Adrenal gland (tissue), 12 donors: ENCODE measurements around the gene ADM5. TPM values are rescaled to one million over a fixed set of nuclear protein-coding genes. Genes with fewer than 3 reads are reported as not detected.

Experiments used
- DNase-seq, 7 donors: peaks; one replicate each; pipeline ENCODE4 v3.0.0-alpha.2; 2019 to 2020
- H3K27ac ChIP-seq, 5 donors: fragments of 200-600 bp; sonication (generic) in 4 of 5; 1 replicate in 3 of 5; 2 replicates in 2 of 5; pipeline versions ENCODE4 v1.5.1 to v1.8.0; 2016 to 2020; ENCODE audit warnings: mild to moderate bottlenecking in 1 of 5
- H3K27me3 ChIP-seq: fragments of 200-600 bp; 2 replicates; pipeline ENCODE4 v1.8.0; 2021
- H3K36me3 ChIP-seq, 2 donors: fragments of 200-600 bp; replicated peaks in 1 of 2; 1 replicate in 1 of 2; 2 replicates in 1 of 2; pipeline versions ENCODE4 v1.5.1 to v1.8.0; 2018 to 2022
- H3K4me1 ChIP-seq, 2 donors: fragments of 200-600 bp; replicated peaks in 1 of 2; 1 replicate in 1 of 2; 2 replicates in 1 of 2; pipeline versions ENCODE4 v1.5.1 to v1.8.0; 2018 to 2021
- H3K4me3 ChIP-seq, 4 donors: fragments of 200-600 bp; sonication (generic) in 3 of 4; one replicate each; pipeline ENCODE4 v1.5.1; 2016 to 2018
- H3K9me3 ChIP-seq, 3 donors: fragments of 200-600 bp; sonication (generic) in 1 of 3; replicated peaks in 1 of 3; 1 replicate in 2 of 3; 2 replicates in 1 of 3; pipeline versions ENCODE4 v1.5.1 to v1.8.0; 2016 to 2021
- POLR2A ChIP-seq, 2 donors: fragments of 450-650 bp; IDR thresholded peaks; one replicate each; pipeline ENCODE4 v1.6.1; 2017; ENCODE audit warnings: antibody characterized with exemption in 2 of 2, mild to moderate bottlenecking in 2 of 2, moderate library complexity in 1 of 2
- WGBS, 4 donors: extraction: QIAGEN DNeasy Blood & Tissue Kit in 2 of 4; methylation state at CpG; one replicate each; pipeline versions ENCODE4 v1.1.5 to v1.1.7; 2013 to 2017; 5-methylcytosine and 5-hydroxymethylcytosine counted together
- intact Hi-C, 2 donors: fragments of 100-400 bp; cut with DNase I; formaldehyde crosslinking; loops; one replicate each; pipeline versions ENCODE4 v1.14.1 to v1.15.0; 2022 to 2023
- polyA plus RNA-seq, 3 donors: library from polyadenylated mRNA; stranded (reverse); fragments of 200-250 nt in 2 of 3; fragments of 350-450 nt in 1 of 3; fragmentation: Illumina TruSeq in 1 of 3; extraction: RNeasy Lipid Tissue Mini Kit (QIAGEN cat#74804) in 1 of 3; gene quantifications; one replicate each; pipeline ENCODE4 v1.2.3, GENCODE V29; 2013 to 2014
- total RNA-seq, 9 donors: library from RNA; depleted of rRNA in 4 of 9; stranded (reverse); fragments of >200 nt in 4 of 9; fragments of 120-200 nt in 1 of 9; fragmentation: NEBNext Ultra II Directional in 1 of 9; extraction: Animal tissue kit (Norgen Biotek cat#: 25700) in 1 of 9; gene quantifications; one replicate each; pipeline versions ENCODE4 v1.1.0 to v1.2.4, GENCODE V29; 2013 to 2023
- TF ChIP-seq, protein P1 (sequence below), 6 experiments: fragments of 450-650 bp in 4 of 6; fragments of 200-600 bp in 2 of 6; sonication (generic) in 1 of 6; IDR thresholded peaks; 1 replicate in 5 of 6; 2 replicates in 1 of 6; pipeline versions ENCODE4 v1.5.1 to v1.8.0; 2016 to 2021; ENCODE audit warnings: antibody characterized with exemption in 6 of 6, mild to moderate bottlenecking in 2 of 6, moderate library complexity in 1 of 6
- donor health status: healthy with polysubstance abuse.
- donor health status: Bipolar disorder and iron deficiency.
- donor health status: DM: yes; HTN: yes; CAD: no.
- donor health status: DM: no; HTN: no; CAD: no.
- donor health status: DM: no; HTN: no; CAD: no.
- donor health status: DM: yes; HTN: yes; CAD: no.

The ADM5 gene
- total and polyA plus RNA-seq, 12 donors, result 0.18 to 2.0 (median 0.61) TPM; not detected in 1

DNA sequence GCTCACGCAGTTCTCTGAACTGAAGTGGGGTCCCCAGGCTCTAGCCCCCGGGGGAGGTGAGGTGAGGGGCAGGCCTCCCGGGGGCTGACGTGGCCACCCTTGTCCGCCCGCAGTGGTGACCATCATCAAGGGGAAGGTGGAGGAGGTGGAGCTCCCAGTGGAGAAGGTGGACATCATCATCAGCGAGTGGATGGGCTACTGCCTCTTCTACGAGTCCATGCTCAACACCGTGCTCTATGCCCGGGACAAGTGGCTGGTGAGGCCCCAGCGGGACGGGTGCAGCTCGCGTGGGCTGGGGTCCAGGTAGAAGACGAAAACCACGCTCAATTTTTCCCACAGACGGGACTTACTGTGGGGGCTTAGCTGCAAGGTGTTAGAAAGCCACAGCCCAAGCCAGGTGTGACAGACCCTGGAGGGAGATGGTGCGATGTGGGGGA is 5.6 kb upstream of the ADM5 start:
- peaks cover 0 to 58% of the 10 kb centered on the region in 2 donors for H3K36me3 ChIP-seq
- H3K27me3 ChIP-seq, result no peaks in the 10 kb centered on the region
- H3K4me1 ChIP-seq, result peaks cover 22 to 35% of the 10 kb centered on the region in 2 donors
- H3K27ac ChIP-seq, result no peak overlapping the region
- intact Hi-C loops, result no loop called here
- H3K4me3 ChIP-seq, result no peak overlapping the region
- DNase-seq, result peak in 3 of 7 donors; percentile 27 to 54 (median 28)
- H3K9me3 ChIP-seq, result no peaks in the 10 kb centered on the region
- TF ChIP-seq, protein P1, sequence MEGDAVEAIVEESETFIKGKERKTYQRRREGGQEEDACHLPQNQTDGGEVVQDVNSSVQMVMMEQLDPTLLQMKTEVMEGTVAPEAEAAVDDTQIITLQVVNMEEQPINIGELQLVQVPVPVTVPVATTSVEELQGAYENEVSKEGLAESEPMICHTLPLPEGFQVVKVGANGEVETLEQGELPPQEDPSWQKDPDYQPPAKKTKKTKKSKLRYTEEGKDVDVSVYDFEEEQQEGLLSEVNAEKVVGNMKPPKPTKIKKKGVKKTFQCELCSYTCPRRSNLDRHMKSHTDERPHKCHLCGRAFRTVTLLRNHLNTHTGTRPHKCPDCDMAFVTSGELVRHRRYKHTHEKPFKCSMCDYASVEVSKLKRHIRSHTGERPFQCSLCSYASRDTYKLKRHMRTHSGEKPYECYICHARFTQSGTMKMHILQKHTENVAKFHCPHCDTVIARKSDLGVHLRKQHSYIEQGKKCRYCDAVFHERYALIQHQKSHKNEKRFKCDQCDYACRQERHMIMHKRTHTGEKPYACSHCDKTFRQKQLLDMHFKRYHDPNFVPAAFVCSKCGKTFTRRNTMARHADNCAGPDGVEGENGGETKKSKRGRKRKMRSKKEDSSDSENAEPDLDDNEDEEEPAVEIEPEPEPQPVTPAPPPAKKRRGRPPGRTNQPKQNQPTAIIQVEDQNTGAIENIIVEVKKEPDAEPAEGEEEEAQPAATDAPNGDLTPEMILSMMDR (IDR thresholded peaks at IDR 0.05), result no peak
- no peak for TF ChIP-seq POLR2A (IDR thresholded peaks at IDR 0.05)
- WGBS, 4 donors, result 87 to 93% (median 91%) methylated on average over 18 of the region's 18 CpGs

DNA sequence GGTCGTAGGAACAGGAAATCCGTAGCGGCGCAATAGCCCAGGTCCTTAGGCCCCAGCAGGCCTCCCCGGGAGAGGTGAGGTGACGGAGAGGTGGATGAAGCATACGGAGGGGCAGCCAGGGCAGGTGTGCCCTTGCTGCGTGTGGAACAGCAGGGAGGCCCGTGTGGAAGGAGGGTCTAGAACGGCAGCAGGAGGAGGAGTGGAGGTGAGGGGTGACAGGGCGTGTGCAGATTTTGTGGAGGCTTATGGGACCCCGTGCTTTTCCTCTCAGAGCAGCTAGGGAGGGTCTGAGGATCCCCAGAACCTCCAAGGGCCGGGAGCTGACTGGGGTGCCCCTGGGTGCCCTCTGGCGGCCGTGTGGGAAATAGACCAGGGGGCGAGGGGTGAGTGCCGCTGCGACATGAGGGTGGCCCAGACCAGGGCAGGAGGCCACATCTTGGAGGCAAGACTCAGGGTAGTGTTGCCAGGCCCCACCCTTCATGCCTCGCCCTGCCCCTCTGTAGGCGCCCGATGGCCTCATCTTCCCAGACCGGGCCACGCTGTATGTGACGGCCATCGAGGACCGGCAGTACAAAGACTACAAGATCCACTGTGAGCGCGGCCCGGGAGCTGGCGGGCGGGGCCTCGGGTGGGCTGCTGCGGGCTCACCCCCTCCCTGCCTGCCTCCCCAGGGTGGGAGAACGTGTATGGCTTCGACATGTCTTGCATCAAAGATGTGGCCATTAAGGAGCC is 5.0 kb upstream of the ADM5 start:
- Histone ChIP-seq H3K4me3 (no peak overlapping the region), H3K9me3 (no peaks in the 10 kb centered on the region), H3K4me1 (peaks cover 22 to 31% of the 10 kb centered on the region in 2 donors), H3K27ac (no peak overlapping the region), H3K36me3 (peaks cover 0 to 58% of the 10 kb centered on the region in 2 donors), H3K27me3 (no peaks in the 10 kb centered on the region)
- intact Hi-C loops, result no loop called here
- 74 to 89% (median 80%) methylated on average over 16 to 35 of the region's 35 CpGs for WGBS, 4 donors
- peak in 3 of 7 donors; percentile 22 to 37 (median 29) for DNase-seq
- TF ChIP-seq, protein P1 (IDR thresholded peaks at IDR 0.05), result peak in 4 of 6 experiments; percentile 17 to 38 (median 28)
- TF ChIP-seq POLR2A (IDR thresholded peaks at IDR 0.05), result no peak

DNA sequence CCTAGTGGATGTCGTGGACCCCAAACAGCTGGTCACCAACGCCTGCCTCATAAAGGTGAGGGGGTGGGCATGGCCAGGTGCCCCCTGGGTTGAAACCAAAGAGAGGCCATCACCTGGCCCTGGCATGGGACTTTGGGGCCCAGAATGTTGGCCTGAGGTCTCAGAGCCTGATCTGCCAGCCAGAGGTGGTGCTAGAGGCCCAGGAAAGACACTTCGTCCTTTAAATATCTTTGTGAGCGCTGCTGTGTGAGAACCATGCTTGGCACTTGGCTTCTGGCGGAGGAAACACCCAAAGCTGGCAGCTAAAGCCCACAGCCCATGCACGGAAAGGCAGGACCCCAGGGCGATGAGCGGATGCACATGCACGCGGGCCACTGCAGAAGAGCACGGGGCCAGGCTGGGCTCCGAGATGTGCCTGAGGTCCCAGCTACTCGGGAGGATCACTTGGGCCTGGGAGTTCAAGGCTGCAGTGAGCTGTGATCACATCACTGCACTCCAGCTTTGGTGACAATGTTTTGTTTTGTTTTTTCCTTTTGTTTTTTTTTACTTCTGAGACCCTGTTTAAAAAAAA is 4.3 kb upstream of the ADM5 start:
- Histone ChIP-seq H3K27me3 (no peaks in the 10 kb centered on the region), H3K27ac (no peak overlapping the region), H3K4me3 (no peak overlapping the region), H3K4me1 (peaks cover 21 to 33% of the 10 kb centered on the region in 2 donors), H3K36me3 (peaks cover 0 to 58% of the 10 kb centered on the region in 2 donors), H3K9me3 (no peaks in the 10 kb centered on the region)
- intact Hi-C loops, result no loop called here
- WGBS, 4 donors, result 79 to 86% (median 83%) methylated on average over 9 to 13 of the region's 13 CpGs
- no peak for DNase-seq
- TF ChIP-seq, protein P1 (IDR thresholded peaks at IDR 0.05), result no peak
- no peak for TF ChIP-seq POLR2A (IDR thresholded peaks at IDR 0.05)

DNA sequence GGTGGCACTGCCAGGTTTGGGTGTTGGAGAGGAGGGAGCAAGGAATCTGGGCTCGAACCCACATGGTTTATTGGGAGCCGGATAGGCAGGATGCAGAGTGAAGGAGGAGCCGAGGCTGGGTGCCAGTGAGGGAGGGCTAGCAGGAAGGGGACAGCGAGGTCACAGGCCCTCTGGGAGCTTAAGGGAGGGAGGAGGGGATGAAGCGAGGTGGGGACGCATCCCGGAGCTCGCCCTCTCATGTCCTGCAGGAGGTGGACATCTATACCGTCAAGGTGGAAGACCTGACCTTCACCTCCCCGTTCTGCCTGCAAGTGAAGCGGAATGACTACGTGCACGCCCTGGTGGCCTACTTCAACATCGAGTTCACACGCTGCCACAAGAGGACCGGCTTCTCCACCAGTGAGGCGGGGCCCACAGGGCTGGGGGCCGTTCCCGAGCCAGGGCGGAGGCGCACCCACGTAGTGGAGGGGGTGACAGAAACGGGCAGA is 3.5 kb upstream of the ADM5 start:
- TF ChIP-seq POLR2A (IDR thresholded peaks at IDR 0.05), result no peak
- TF ChIP-seq, protein P1 (IDR thresholded peaks at IDR 0.05), result no peak
- DNase-seq, result peak in 6 of 7 donors; percentile 29 to 54 (median 36)
- no peaks in the 10 kb centered on the region for H3K27me3 ChIP-seq
- H3K4me3 ChIP-seq, result no peak overlapping the region
- H3K36me3 ChIP-seq, result peaks cover 0 to 54% of the 10 kb centered on the region in 2 donors
- peaks cover 15 to 33% of the 10 kb centered on the region in 2 donors for H3K4me1 ChIP-seq
- WGBS, 4 donors, result 53 to 63% (median 58%) methylated on average over 8 to 23 of the region's 23 CpGs
- intact Hi-C loops, result no loop called here
- no peak overlapping the region for H3K27ac ChIP-seq
- H3K9me3 ChIP-seq, result no peaks in the 10 kb centered on the region
